K562 (cell line): ENCODE data around the gene UBXN10. TPM values are rescaled to one million over a fixed set of nuclear protein-coding genes. Genes with fewer than 3 reads are reported as not detected.

Source experiments
- ATAC-seq: fragments of 200-7000 bp; cut with Tn5 transposase; 3 replicates; pipeline ENCODE4 v1.9.1; 2020; ENCODE audit warnings: moderate library complexity
- BruUV-seq: library from RNA; stranded (reverse); fragments of 400-500 nt; replicated peaks from 2 replicates; lab custom pipeline; 2021; lab: Mats Ljungman, UMichigan
- CTCF ChIA-PET: fragments of 300-600 bp; formaldehyde crosslinking; extraction: SDS; loops from one replicate; lab custom pipeline; 2021; ENCODE audit warnings: low intra/inter-chr PET ratio; lab: Yijun Ruan, JAX
- POLR2A ChIA-PET: fragments of 300-600, 350-650 bp; sonication (Branson Sonifier 250); formaldehyde crosslinking; extraction: SDS; loops from one replicate; lab custom pipeline; 2021; ENCODE audit warnings: antibody characterized with exemption, inconsistent platforms; lab: Yijun Ruan, JAX
- DNase-seq, 4 experiments: peaks; one replicate each; pipeline versions ENCODE4 v3.0.0 to v3.0.0-alpha.2; 2011 to 2018; ENCODE audit warnings: low spot score in 3 of 4, mixed read lengths in 3 of 4; ENCODE audit errors: extremely low read depth in 1 of 4
- FAIRE-seq: peaks from 2 replicates; lab custom pipeline; 2011; peaks lifted over from hg19 to GRCh38; lab: Jason Lieb, UNC
- H2AFZ ChIP-seq: 2 replicates; pipeline ENCODE4 v1.6.0; 2011; ENCODE audit warnings: low read depth, low read length, control low read depth, inconsistent platforms
- H3K27ac ChIP-seq: fragments of 200-600 bp; 3 replicates; pipeline ENCODE4 v1.8.0; 2011; ENCODE audit warnings: low read depth, mild to moderate bottlenecking, control low read depth, inconsistent platforms, low read length, moderate library complexity, mixed read lengths; ENCODE audit errors: extremely low read depth
- H3K27me3 ChIP-seq, 2 experiments: fragments of 300-600 bp in 1 of 2; 2 replicates in 1 of 2; 3 replicates in 1 of 2; pipeline versions ENCODE4 v1.6.0 to v1.8.0; 2011; ENCODE audit warnings: inconsistent platforms in 2 of 2, low read length in 2 of 2, mild to moderate bottlenecking in 1 of 2, mixed read lengths in 1 of 2, moderate library complexity in 1 of 2; ENCODE audit not compliant: control insufficient read depth in 2 of 2, insufficient read depth in 2 of 2
- H3K36me3 ChIP-seq: fragments of 300-600 bp; 3 replicates; pipeline ENCODE4 v1.8.0; 2011; ENCODE audit warnings: mild to moderate bottlenecking, low read length, inconsistent platforms; ENCODE audit not compliant: control insufficient read depth, insufficient read depth
- H3K4me1 ChIP-seq, 2 experiments: fragments of 200-600 bp in 1 of 2; replicated peaks in 1 of 2; 2 replicates in 1 of 2; 3 replicates in 1 of 2; pipeline versions ENCODE4 v1.5.1 to v1.8.0; 2011; ENCODE audit warnings: inconsistent platforms in 2 of 2, low read length in 2 of 2, mild to moderate bottlenecking in 1 of 2, mixed read lengths in 1 of 2, moderate library complexity in 1 of 2; ENCODE audit not compliant: control insufficient read depth in 2 of 2, insufficient read depth in 2 of 2
- H3K4me2 ChIP-seq: 2 replicates; pipeline ENCODE4 v1.6.1; 2011; ENCODE audit warnings: low read length, control low read depth, inconsistent platforms, mixed read lengths; ENCODE audit not compliant: insufficient read depth
- H3K4me3 ChIP-seq: fragments of 200-600 bp; sonication (generic), shearing (Covaris generic); 2 replicates; pipeline ENCODE4 v1.5.1; 2016; ENCODE audit warnings: control low read depth, inconsistent platforms
- H3K79me2 ChIP-seq: fragments of 200-600 bp; 3 replicates; pipeline ENCODE4 v1.8.0; 2011; ENCODE audit warnings: low read length, inconsistent platforms; ENCODE audit not compliant: control insufficient read depth, insufficient read depth
- H3K9ac ChIP-seq, 2 experiments: 2 replicates each; pipeline versions ENCODE4 v1.6.0 to v1.6.1; 2011; ENCODE audit warnings: low read depth in 2 of 2, low read length in 2 of 2, control low read depth in 1 of 2, inconsistent platforms in 1 of 2, mild to moderate bottlenecking in 1 of 2, mixed read lengths in 1 of 2; ENCODE audit not compliant: insufficient read depth in 1 of 2
- H3K9me1 ChIP-seq: one replicate; pipeline ENCODE4 v1.6.0; 2011; ENCODE audit warnings: inconsistent platforms, mild to moderate bottlenecking, low read length, moderate library complexity; ENCODE audit not compliant: control insufficient read depth, insufficient read depth
- H3K9me3 ChIP-seq: replicated peaks from 2 replicates; pipeline ENCODE4 v1.5.1; 2011; ENCODE audit warnings: low read depth, low read length, inconsistent platforms; ENCODE audit not compliant: control insufficient read depth, insufficient read depth
- H4K20me1 ChIP-seq: replicated peaks from 2 replicates; pipeline ENCODE4 v1.6.1; 2011; ENCODE audit warnings: low read length, inconsistent platforms, mixed read lengths; ENCODE audit not compliant: control insufficient read depth, insufficient read depth
- BRF2 ChIP-seq: IDR thresholded peaks from 3 replicates; pipeline ENCODE4 v1.6.1; 2011; ENCODE audit warnings: borderline replicate concordance, mild to moderate bottlenecking; ENCODE audit not compliant: insufficient read length, insufficient read depth
- HMBOX1 ChIP-seq: sonication (generic); IDR thresholded peaks from 2 replicates; pipeline ENCODE4 v1.6.1; 2016
- RAD21 ChIP-seq, 2 experiments: fragments of 250-450 bp in 1 of 2; fragments of 450-650 bp in 1 of 2; sonication (Bioruptor Pico) in 1 of 2; formaldehyde crosslinking in 1 of 2; IDR thresholded peaks in 1 of 2; conservative IDR thresholded peaks in 1 of 2; 2 replicates each; pipeline versions ENCODE4 v1.4.0 to v1.8.0; 2020 to 2022; ENCODE audit warnings: mild to moderate bottlenecking in 2 of 2, moderate library complexity in 1 of 2
- REST ChIP-seq, 2 experiments: fragments of 450-650 bp; formaldehyde crosslinking in 1 of 2; IDR thresholded peaks; 2 replicates each; pipeline versions ENCODE4 v1.4.0 to v1.6.1; 2014 to 2020; ENCODE audit warnings: mild to moderate bottlenecking in 2 of 2, borderline replicate concordance in 1 of 2, low read depth in 1 of 2
- ZNF12 ChIP-seq: sonication (generic); formaldehyde crosslinking; IDR thresholded peaks from 2 replicates; pipeline ENCODE4 v1.4.0; 2020; ENCODE audit warnings: mild to moderate bottlenecking, missing genetic modification reagents
- WGBS: fragments of 100-300 bp; shearing (Covaris generic); methylation state at CpG from one replicate; pipeline ENCODE4 v1.1.6; 2016; ENCODE audit warnings: low coverage, mixed read lengths; ENCODE audit not compliant: insufficient coverage; ENCODE audit errors: missing lambda C conversion rate; 5-methylcytosine and 5-hydroxymethylcytosine counted together
- in situ Hi-C: fragments of 300-500 bp; cut with MboI; formaldehyde crosslinking; loops from 4 replicates; pipeline ENCODE4 v1.15.0; 2018; ENCODE audit warnings: inconsistent platforms, mixed read lengths
- intact Hi-C: fragments of 100-400 bp; cut with micrococcal nuclease; formaldehyde crosslinking; loops from 2 replicates; pipeline ENCODE4 v1.14.2; 2022
- polyA plus RNA-seq, 8 experiments: library from polyadenylated mRNA; depleted of rRNA in 4 of 8; stranded (reverse) in 5 of 8; unstranded in 3 of 8; fragments of >200 nt; fragmentation: Nextera tagmentation in 2 of 8; fragmentation: Illumina TruSeq in 1 of 8; extraction: Ambion mirVana in 2 of 8; extraction: Trizol in 1 of 8; gene quantifications; 2 replicates each; pipeline versions ENCODE4 v1.2.1 to v1.2.3, GENCODE V29; 2011 to 2014; ENCODE audit warnings: inconsistent platforms in 1 of 8, missing spikeins in 1 of 8
- total RNA-seq, 7 experiments: library from RNA; depleted of rRNA in 6 of 7; stranded (reverse); fragments of >200 nt in 6 of 7; fragmentation: Illumina TruSeq in 2 of 7; extraction: Trizol in 2 of 7; gene quantifications; 2 replicates each; pipeline versions ENCODE4 v1.2.1 to v1.2.3, GENCODE V29; 2011 to 2021; ENCODE audit warnings: low replicate concordance in 1 of 7
- TF ChIP-seq, protein P1 (sequence below): fragments of 200-400 bp; formaldehyde crosslinking; IDR thresholded peaks from 2 replicates; pipeline ENCODE4 v1.6.1; 2017; ENCODE audit warnings: mild to moderate bottlenecking, low read depth, low read length, moderate library complexity

The UBXN10 gene
- total and polyA plus RNA-seq, 9 of the 15 experiments (the other 6 are each of a cell fraction or from before 2014, with no cell fraction given) = 10.7 to 17.7 (median 13.6) TPM

DNA sequence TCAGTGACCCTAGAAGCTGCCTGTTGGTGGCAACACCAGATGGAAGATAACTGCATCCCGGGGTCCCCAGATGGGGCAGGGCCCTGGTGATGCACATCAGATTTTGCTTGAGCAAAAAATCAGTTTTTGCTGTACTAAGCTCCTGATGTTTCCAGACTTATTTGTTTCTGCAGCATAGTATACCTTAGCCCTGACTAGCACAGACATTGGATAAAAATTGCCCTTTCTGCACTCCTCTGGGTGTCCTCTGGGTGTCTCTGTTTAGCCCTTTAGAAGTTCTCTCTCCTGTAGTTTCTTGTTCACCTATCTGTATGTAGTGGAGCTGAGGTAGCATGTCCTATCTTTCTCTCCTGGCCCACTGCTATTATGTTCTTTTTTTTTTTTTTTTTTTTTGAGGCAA lies 30.7 kb downstream of the UBXN10 start:
- Histone ChIP-seq H4K20me1 (no peaks in the 10 kb centered on the region), H3K9me1 (no peaks in the 10 kb centered on the region), H3K27me3 (peaks cover 20 to 23% of the 10 kb centered on the region in 2 experiments; a peak in 3 of 5 replicates), H3K79me2 (no peaks in the 10 kb centered on the region), H3K9ac (no peak overlapping the region), H3K4me1 (peaks cover 12 to 14% of the 10 kb centered on the region in 2 experiments), H3K27ac (no peak overlapping the region), H3K4me2 (no peak overlapping the region), H3K9me3 (0 out of 2 replicates have a peak, but pooled peaks cover 3% of the 10 kb centered on the region), H3K36me3 (no peaks in the 10 kb centered on the region), H2AFZ (no peak overlapping the region), H3K4me3 (no peak overlapping the region)
- 19% methylated on average over 1 of the region's 1 CpG for WGBS
- peak; percentile 36 to 56 (median 48) for DNase-seq
- POLR2A ChIA-PET = interaction anchor here (0.7 kb wide), 2 partner anchors 19 to 213 kb away, joined by 3 read pairs; no protein-coding TSS in a partner anchor
- BruUV-seq = no TSS peak
- peak; percentile 87 for ATAC-seq
- intact Hi-C loops (loop anchor here (2.0 to 10.0 kb wide), 2 partner anchors 88 to 214 kb away; no protein-coding TSS in a partner anchor), in situ Hi-C loops (loop anchor here (10.0 kb wide), 1 partner anchor 278 kb away; no protein-coding TSS in a partner anchor)
- FAIRE-seq = peak; percentile 40
- CTCF ChIA-PET = no interaction called here
- TF ChIP-seq RAD21 (CRISPR knock-in tag; conservative IDR thresholded peaks at IDR 0.05 in 1 of 2, IDR thresholded peaks at IDR 0.05 in 1 of 2) (peak in 1 of 2 experiments; percentile 56; a peak in 2 of 4 replicates), HMBOX1 (no peak), BRF2 (no peak), ZNF12 (CRISPR knock-in tag) (peak; percentile 100), REST (IDR thresholded peaks at IDR 0.05; ENCODE audit: borderline replicate concordance) (peak; percentile 11; the same call in 1 of the 2 replicates), REST (CRISPR knock-in tag; IDR thresholded peaks at IDR 0.05; ENCODE audit: low read depth) (no peak)
- TF ChIP-seq, protein P1, sequence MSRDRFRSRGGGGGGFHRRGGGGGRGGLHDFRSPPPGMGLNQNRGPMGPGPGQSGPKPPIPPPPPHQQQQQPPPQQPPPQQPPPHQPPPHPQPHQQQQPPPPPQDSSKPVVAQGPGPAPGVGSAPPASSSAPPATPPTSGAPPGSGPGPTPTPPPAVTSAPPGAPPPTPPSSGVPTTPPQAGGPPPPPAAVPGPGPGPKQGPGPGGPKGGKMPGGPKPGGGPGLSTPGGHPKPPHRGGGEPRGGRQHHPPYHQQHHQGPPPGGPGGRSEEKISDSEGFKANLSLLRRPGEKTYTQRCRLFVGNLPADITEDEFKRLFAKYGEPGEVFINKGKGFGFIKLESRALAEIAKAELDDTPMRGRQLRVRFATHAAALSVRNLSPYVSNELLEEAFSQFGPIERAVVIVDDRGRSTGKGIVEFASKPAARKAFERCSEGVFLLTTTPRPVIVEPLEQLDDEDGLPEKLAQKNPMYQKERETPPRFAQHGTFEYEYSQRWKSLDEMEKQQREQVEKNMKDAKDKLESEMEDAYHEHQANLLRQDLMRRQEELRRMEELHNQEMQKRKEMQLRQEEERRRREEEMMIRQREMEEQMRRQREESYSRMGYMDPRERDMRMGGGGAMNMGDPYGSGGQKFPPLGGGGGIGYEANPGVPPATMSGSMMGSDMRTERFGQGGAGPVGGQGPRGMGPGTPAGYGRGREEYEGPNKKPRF = no peak
